GM23248 (cell line): ENCODE data around the gene BAHCC1.

ENCODE experiments used
- EZH2 ChIP-seq: fragments of 200-600 bp; sonication (generic); IDR thresholded peaks from 2 replicates; pipeline ENCODE4 v1.6.1; 2018; ENCODE audit warnings: antibody characterized with exemption, mild to moderate bottlenecking; ENCODE audit not compliant: insufficient read depth, poor library complexity, severe bottlenecking
- EZH2phosphoT487 ChIP-seq: fragments of 200-600 bp; sonication (generic); IDR thresholded peaks from 2 replicates; pipeline ENCODE4 v1.6.1; 2018; ENCODE audit warnings: antibody characterized with exemption, moderate library complexity, mild to moderate bottlenecking, low read depth; ENCODE audit not compliant: insufficient read depth

DNA sequence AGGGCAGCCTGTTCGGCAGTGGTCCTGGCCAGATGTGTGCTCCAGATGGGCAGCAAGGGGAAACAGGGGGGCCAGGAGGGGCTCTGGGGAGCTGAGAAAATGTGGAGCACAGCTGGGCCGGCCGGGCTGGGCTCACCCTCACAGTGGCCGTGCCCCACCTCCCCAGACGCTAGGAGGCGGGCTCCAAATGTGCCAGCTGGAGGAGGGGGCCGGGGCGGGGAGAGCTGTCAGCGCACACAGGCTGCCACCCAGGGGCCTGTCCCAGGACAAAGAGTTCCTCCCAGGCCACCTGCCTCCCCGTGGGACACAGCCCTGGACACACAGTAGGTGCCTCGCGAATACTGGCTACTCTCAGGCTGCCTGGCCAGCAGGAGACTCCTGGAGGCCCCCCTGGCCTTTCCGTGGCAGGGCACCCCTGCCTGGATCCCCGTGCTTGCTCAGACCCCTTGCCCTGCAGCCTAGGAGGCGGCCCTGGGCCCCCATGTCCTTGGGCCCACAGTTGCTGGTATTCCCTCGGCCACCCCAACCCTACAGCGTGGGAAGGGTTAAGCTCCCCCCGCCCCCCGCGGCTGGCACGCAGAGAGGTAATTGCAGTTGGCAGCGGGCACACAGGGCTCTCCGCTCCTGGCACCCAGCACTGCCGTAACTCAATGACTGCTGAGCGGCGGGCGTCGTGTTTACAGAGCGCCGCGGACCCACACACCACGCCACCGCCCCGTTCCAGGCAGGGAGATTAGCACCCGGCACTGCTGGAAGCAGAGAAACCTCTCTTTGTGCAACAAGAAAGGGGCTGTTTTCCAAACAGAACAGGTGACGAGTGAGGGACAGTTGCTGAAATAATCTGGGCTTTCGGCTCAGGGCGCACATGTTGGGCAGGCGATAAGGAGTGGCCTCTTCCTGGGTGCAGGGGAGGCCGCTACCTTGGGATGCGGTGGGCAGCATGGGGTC, 32.2 kb downstream of the BAHCC1 start:
- TF ChIP-seq EZH2phosphoT487: no peak
- TF ChIP-seq EZH2: no peak
